Activated CD4-positive, alpha-beta T cell treated with anti-CD3 and anti-CD28 coated beads, Interleukin-2, Interleukin-6, amounts not matched to agents 100 ng/mL and 50 ng/mL, durations not matched to agents 16 hours and 8 hours (primary cell): ENCODE data around the gene ST3GAL5.
A peak's percentile ranks its signal among the peaks of the same experiment; 100 is the strongest.

Source experiments
- DNase-seq: peaks from one replicate; pipeline ENCODE4 v3.0.0-alpha.2; 2020

Gene ST3GAL5

DNA sequence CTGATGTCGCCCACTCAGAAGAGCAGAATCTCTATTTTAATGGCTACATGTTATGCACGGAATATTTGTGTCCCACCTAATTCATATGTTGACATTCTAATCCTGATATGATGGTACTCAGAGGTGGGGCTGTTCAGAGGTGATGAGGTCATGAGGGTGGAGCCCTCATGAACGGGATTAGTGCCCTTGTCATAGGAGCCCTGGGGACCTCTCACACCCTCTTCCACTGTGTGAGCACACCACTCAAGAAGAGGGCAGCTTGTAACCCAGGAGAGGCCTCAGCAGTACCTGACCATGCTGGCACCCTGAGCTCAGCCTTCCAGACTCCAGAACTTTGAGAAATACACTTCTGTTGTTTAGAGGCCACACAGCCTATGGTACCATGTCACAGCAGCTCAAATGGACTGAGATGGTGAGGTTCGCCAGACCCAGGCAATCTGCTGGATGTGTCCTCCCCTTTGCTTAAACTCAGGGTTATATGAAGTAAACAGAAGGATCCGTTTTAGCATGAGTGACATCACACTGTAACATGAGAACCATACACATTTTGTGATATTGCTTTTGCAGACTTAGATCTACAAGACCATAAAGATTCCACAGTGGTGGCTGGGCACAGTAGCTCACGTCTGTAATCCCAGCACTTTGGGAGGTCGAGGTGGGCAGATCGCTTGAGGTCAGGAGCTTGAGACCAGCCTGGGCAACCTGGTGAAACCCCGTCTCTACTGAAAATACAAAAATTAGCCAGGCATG, 86.3 kb downstream of the ST3GAL5 start:
- DNase-seq, result no peak

DNA sequence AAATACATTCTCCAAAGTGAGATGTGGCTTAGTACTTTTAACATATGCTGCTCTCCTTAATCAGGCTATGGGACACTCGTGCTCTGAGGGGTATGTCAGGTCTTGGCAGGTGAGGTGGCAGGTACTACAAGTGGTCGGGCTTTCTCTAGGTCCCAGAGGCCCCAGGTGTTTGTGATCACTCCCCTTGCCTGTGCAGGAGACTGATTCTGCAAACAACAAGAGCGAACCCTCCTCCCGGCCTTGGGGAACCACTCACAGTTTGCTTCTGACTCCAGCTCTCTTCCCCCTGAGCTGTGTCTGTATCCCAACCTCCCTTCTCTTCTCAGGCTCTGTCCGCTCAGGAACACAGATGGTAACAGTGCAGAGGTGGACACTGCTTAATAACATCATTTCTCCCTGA, 86.9 kb downstream of the ST3GAL5 start:
- no peak for DNase-seq

DNA sequence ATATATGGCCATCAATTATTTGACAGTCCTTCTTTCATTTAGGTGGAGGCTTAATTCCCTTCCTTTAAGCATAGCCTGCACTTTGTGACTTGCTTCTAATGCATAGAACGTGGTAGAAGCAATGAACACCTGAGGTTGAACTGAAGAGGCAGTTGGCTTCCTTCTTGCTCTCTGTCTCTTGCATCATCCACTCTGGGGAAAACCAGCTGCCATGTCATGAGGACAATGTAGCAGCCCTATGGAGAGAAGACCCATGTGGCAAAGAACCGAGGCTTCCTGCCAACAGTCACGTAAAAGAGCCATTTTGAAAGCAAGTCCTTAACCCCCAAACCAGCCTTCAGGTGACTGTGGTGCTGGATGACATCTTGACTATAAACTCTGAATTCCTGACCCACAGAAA, 88.2 kb downstream of the ST3GAL5 start:
- DNase-seq, result no peak

DNA sequence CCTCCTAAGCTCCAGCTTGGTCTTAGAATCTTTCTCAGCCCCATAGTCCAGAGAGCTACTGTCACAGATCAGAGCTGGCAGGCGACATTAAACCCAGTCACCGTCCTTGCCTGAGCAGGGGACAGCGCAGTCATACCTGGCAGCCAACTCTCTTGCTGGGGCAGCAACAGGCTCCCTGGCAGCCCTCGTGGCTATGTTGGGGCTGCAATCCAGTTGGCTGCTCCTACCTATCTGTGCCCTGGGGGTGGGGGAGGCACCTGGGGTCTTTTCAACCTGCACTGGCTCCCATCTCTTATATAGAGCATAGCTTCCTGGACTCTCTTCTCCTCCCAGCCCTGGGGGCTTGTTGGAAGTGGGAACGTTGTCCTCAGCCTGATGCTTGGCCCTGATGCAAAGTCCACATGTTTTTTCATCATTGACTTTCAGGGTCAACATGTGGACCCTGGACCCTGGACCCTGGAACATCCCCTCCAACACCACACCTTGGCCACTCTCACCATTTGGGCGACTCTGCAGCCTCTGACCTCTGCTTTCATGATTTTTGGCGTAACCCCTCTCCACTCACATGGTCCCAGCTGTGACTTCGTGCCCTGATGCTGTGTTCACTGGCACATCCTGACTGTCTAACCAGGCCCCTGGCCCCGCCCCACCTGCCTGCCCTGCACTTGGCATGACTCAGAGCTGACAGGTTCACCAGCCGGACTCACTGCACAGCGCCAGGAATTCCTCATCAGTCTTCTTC, 89.4 kb downstream of the ST3GAL5 start:
- DNase-seq, result peak; percentile 14

DNA sequence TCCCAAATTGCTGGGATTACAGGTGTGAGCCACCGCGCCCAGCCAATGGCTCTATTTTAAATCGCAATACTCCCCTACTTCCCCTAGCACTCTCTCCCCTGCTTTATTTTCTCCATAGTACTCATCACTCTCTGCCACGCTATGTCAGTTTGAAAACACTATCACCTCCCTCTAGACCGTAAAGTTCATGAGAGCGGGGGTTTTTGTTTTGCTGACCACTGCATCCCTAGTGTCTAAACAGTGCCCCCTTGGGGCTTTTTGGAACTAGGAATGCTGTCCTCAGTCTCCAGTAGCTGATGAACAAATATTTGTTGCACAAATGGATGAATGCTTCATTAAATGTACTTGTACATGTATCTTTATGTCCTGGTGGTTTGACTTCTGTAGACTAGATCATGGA, 90.9 kb downstream of the ST3GAL5 start:
- DNase-seq, result no peak

DNA sequence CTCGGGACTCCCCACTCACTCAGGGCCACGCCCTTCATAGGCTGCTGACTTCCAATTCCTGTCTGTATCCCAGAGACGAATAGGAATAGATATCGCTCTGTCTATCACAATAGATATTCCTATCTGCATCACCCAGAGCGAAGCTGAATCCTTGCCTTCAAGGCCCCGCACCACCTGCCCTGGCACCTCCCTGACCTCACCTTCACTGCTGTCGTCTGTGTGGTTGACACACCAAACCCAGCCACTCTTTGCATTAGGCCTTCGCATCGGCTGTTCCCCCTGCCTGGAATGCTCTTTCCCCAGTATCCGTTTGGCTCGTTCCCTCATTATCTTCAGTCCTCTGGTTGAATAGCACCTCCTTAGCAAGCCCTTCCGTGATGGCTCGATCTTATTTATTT, 91.5 kb downstream of the ST3GAL5 start:
- DNase-seq, result no peak

DNA sequence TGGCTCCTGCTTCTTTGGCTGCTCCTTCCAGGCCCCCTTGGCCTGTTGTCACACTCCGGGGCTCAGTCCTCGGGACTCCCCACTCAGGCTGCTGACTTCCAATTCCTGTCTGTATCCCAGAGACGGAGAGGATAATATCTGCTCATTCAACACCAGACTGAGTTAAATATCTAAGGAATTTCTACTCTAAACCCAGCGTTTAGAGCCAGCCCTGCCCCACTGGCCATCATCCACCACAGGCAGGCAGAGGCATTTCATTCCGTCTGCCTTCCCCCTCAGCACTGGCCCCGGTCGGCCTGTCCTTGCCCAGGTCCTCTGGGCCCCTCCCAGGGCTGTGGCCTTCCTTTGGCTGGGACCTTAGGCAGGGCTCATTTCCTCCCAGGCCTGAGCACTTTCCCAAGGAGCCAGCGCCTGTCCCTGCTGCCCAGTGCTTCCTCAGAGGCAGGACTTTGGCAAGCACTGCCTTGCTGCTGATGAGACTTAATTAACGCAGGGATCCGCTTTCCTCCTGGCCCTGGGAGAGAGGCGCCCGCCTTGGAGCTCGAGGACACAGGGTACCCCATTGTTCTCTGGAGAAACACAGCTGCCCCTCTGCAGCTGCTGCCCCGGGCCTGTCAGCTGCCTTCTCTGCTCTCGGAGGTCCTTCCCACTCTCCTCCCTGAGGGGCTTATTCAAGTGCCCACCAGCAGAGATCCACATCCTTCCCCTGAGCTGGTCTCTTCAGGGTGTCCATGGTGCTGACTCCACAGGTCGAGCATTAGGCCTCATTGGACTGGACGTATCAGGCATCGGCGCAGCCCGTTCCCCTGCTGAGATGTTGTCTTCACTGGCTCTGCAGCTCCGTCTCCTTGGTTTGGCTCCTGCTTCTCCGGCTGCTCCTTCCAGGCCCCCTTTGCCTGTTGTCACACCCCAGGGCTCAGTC, 92.2 kb downstream of the ST3GAL5 start:
- DNase-seq, result no peak

DNA sequence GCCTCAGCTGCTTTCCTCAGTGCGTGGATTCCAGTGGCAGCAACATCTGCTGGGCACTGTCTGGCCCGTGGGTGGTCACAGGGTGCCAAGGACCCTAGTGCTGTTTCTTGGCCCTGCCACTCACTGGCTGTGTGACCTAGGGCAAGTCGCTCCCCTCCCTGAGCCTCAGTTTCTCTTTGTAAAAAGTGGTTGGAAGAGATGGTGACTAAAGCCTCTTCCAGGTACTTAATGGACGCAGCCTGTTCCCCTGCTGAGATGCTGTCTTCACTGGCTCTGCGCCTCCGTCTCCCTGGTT, 92.8 kb downstream of the ST3GAL5 start:
- no peak for DNase-seq

DNA sequence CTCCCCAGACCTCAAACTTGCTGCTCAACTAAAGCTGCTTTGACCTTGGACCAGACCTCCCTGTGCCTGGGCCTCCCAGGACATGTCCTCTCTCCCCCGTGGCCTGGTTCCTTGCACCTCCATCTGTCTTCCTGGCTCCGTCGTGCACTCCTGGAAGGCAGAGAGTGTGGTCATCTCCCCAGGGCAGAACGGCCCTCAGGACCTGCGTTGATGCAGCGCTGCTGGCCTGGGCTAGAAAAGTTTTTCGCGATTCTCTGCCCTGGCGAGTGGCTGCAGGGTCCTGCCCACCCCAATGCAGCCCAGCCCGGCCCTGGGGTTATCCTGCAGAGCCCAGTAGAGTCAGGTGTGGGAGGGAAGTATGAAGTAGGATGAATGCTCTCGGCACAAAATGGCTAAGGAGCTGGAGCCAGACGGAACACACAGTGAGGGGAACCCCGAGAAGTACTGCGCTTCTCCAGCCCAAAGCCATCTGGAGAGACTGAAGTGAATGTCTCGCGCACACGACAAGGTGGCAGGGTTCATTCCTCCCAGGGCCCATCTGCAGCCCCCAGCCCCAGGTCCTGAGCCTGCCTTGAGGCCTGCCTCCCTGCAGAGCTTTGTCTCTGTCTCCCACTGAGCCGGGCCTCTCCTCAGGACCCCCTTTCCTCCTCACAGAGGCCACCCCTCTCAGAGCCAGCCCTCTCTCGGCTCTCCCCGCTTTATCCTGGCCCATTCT, 93.3 kb downstream of the ST3GAL5 start:
- no peak for DNase-seq

DNA sequence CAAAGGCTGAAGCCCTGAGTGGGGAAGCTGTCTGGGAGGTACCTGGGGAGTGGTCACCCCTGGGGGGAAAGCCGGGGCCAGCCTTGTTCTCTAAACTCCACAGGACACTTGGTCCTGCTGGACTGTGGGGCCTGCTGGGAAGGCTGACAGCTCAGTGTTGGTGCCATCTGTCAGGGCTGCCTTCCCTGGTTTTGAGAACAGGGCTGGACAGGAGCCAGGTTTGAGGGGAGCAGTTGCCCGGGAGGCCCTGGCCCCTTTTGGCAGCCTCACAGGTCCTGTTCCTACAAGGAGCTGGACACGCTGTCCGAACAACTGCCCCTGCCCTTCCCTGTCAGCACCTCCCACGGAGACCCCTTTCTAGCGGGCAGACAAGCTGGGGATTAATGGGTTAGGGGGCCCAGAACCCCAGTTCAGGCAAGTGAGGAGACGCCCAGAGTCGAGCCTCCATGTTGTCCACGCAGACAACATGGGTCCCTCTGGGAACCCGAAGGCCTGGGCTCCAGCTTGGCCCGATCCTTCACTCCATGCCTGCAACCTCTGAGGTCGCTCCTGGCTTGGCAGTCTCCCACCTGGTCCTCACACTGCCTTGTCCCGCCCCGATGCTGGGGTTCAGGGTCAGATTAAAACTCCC, 94.2 kb downstream of the ST3GAL5 start:
- DNase-seq, result no peak

DNA sequence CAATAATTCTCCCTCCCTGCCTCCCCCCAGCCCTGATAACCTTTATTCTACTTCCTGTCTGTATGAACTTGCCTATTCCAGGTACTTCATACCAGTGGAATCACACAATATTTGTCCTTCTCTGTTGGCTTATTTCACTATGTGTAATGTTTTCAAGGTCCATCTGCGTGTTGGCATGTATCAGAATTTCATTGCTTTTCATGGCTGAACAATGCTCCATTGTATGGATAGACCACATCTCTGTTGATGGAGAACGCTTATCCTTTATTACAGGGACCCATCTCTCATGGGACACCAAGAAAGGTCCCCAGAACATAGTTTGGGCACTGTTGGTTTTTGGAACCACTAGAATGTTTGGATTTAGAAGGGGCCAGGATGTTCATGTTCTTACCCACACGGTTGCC, 94.8 kb downstream of the ST3GAL5 start:
- DNase-seq, result no peak

DNA sequence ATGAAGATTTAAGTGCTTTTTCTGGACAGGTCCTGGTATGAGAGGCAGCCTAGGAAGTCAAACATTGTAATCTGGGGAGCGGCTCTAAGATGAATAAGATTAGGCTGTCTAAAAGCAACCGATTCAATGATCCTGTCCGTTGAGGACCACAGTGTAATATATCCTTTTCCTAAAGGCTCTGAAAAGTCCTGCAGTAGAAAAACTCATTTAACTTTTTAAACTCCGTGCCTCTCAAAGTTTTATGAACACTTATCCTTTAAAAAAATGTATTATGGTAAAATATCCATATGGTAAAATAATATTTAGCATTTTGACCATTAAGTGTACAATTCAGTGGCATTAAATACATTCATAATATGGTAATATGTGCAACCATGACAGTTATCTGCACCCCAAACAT, 95.2 kb downstream of the ST3GAL5 start:
- DNase-seq, result no peak

DNA sequence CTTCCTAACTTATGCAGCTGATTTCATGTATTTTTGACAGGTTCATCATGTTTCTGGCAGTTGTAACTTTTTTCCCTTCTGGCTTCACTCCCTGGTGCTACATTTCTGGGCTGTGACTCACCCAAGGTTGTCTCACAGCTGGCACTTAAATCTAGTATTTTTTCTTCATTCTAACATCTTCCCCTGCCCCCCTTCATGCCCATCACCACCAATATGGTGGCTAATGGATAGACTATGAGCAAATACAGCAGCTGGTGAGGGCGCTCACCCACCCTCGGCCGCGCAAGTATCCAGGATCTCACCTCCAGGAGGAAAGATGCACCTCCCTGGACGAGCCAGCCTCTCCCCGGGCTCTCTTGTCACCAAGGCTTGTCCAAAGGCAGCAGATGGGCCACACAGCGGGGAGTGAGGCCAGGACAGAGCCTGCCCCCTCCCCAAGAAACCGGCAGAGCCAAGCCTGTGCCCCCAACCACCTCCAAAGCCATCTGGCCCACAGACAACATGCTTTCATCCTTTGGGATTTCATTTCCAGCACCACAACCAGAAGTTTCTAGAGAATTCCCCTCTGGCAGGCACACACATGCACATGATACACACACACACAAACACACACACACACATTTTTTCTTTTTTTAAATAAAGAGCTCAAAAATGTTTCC, 95.9 kb downstream of the ST3GAL5 start:
- no peak for DNase-seq

DNA sequence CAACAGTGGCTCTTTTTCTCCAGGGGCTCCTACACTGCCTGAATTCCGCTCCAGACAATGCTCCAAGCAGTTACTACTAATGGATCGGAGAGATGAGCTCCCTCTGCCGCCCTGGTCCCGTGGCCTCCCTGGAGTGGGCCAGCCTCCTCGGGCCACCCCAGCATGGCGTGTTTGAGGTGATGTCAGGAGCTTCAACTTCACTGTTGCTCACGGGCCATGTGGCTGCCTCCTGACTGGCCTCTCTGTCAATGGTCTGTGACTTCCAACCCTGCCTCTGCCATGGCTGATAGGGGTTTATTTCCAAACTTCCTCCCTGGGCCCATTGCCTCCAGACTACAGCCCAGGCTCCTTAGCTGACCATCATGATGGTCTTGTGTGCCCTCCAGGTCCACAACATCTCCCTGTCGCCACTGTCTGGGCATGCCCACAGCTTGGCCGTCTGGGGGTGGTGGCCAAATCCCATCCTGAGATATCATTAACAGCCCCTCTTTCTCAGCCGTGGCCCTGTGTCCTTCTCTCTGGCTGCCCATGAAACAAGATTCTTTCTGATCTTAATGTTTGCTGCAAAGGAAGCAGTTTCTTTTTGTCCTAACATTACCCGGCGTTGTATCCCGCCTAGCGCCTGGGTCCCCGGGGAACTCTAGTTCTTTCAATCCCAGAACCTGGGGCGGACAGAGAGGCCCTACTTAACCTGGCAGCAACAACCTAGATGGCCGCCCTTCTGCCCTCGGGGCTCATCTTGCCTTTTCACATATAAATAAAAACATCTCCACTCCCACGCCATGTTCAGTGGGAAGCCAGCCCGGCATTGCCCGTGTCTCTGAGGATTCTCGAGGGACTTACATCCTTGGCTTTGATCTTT, 96.9 kb downstream of the ST3GAL5 start:
- DNase-seq, result no peak

DNA sequence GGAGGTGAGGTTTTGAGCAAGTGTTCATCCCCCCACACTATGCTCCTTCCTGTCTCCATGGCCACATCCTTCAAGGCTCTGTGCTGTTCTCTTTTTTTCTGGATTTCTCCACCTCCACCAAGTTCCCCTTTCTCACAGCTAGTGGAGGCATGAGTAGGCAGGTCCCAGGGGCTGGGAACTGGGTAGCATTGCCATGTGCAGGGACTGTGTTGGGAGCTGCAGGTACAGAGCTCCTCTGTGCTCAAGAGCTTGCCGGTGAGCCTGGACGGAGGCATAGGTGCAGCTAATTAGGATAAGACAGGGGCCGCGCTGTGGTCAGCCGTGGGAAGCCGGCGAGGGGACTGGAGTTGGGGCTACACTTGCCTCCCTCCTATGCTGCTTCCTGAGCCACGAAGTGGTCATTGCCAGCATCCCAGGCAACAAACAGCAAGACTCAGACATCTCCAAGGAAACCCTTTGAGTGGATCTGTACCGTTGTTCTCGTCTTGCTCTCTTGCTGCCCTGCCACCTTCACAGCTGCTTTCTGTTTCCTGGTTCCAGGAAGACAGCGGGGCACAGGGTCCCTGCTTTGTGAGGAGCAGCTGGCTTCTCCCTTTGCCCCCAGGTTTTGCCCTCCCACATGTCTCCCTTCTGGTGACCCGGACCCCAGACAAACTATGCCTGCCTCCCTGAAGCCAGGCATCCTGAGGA, 98.1 kb downstream of the ST3GAL5 start:
- DNase-seq, result no peak

DNA sequence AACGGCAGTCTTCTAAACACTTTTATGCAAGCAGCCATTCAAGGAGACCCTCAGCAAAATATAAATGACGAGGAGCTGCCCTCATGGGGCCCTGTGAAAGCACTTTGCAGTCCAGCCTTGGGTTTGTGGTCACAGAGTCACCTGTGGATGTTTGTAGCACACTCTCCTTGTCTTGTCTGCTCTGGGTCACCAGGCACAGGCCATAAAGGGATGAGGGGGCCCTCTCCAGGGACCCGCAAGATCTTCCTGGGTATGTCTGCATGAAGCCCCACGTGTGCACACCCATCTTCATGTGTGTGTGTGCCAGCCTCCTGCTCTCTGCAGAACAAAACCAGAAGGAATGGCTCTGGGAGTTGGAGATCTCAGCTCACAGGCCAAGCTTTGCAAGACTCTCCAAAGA, 98.8 kb downstream of the ST3GAL5 start:
- no peak for DNase-seq

DNA sequence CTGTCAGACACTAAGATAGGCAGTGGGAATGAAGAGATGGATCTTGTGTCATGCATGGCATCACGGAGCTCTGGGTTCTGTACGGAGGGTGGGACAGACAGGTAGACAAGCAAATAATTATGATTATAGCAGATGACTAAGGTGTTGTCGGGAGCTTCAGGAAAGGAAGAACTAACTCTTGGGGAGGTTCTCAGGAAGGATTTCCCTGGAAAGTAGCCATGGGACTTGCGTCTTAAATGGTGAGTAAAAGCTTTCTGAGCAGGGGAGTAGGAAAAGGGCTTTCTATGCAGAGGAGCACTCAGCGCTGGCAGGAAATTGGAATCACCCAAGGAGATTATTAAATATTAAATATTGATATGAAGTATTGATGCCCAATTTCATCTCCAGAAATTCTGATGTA, 99.5 kb downstream of the ST3GAL5 start:
- no peak for DNase-seq

DNA sequence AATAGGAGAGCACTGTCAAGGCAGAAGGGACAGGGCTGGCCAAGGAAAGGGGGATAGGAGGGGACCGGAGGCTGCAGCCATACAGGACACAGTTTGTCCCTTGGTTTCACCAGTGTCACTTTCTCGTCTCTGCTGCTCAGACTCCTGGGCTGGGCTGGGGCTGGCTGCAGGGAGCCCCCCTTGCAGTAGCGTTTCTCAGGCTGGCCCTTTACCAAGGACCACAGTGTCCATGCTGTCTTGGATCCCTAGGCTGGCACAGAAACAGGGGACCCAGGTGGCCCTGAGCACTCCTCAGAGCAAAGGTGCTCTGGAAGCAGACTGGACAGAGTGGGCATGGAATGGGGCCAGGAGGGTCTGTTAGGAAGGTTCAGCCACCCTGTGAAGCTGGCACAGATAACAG, 100.2 kb downstream of the ST3GAL5 start:
- no peak for DNase-seq

DNA sequence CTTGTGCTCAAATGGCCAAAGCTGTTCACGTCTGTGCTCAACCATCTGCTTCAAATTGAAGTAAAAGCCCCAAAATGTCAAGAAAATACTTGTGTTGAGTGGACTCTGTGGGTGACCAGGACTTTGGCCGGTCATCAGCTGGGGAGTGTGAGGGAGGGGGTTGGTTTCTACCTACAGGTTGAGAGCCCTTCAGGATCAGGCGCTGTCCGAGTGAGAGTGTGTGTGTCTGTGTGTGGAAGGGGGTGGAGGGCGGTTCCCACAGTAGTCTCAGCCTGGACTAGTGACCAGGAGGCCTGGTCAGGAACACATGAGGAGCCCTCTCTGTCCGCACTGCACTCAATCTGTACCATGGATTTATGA, 100.8 kb downstream of the ST3GAL5 start:
- no peak for DNase-seq

DNA sequence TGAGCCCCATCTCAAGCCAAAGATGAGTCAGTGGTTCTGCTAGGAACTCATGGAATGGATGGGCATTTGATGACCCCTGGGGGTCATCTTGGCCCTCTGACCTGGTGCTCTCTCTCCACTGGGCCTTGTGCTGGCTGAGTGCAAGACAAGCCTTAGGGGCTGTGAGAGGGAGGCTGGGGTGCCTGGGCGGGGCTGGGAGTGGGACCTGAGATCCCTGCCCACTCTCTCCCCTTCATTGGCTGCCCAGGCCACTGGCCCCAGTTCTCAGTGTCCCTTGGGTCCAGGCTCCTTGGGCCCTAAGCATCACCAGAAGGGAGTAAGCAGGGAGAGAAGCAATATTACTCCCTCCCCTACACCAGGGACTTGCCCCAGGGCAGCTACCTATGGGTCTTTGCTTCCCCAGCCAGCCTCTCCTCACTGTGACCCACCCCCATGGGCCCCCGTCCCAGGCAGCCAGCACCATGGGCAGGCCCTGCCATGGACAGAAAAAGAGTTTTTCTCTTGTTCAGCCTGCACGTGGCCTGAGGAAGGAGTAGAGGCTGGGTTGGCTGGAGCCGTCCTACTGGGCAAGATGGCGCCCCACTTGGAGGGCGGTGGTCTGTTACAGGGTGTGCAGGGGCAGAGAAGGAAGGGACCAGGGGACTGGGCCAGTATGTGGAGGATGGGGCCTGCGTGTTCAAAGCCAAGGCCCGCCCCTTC, 101.4 kb downstream of the ST3GAL5 start:
- no peak for DNase-seq
